ENCODE measurements around the gene ANO1. TPM values are rescaled to one million over a fixed set of nuclear protein-coding genes. Genes with fewer than 3 reads are reported as not detected.

Gene ANO1
- total RNA-seq, 1 experiment from 2014 or later, result 41.7 TPM

- H3K27ac ChIP-seq (ENCODE audit: low read depth, low read length), result no peak overlapping the region
- H4K20me1 ChIP-seq (ENCODE audit: insufficient read depth), result no peaks in the 10 kb centered on the region
- H3K27me3 ChIP-seq (ENCODE audit: insufficient read depth, low read length), result no peaks in the 10 kb centered on the region
- H3K4me1 ChIP-seq (ENCODE audit: control insufficient read depth in 1 of 2, insufficient read depth in 2 of 2, low read length in 2 of 2), result peaks cover 0 to 14% of the 10 kb centered on the region in 2 experiments; a peak in 1 of 4 replicates
- no peak overlapping the region for H3K4me2 ChIP-seq (ENCODE audit: low read length)
- H3K9me3 ChIP-seq (ENCODE audit: control insufficient read depth in 1 of 2, insufficient read depth in 1 of 2, low read depth in 1 of 2, low read length in 2 of 2), result no peaks in the 10 kb centered on the region; a peak in 1 of 4 replicates
- no TSS peak for BruUV-seq (replicated peaks)
- ATAC-seq, result no peak
- no peaks in the 10 kb centered on the region for H3K36me3 ChIP-seq (ENCODE audit: control insufficient read depth in 1 of 2, insufficient read depth in 2 of 2, low read length in 2 of 2)
- DNase-seq (ENCODE audit: low read depth, low spot score), result no peak
- intact Hi-C loops (cut with micrococcal nuclease), result no loop called here
- H3K9me2 ChIP-seq (ENCODE audit: insufficient read depth), result no peaks in the 10 kb centered on the region
- H2AFZ ChIP-seq (ENCODE audit: low read depth, low read length, poor library complexity, severe bottlenecking), result no peak overlapping the region
- H3K79me2 ChIP-seq (ENCODE audit: insufficient read depth, low read length), result no peaks in the 10 kb centered on the region
- ChIA-PET POLR2A (no interaction called here), CTCF (no interaction called here), RAD21 (ENCODE audit: low non-redundant PET in 1 of 2, low total read pairs in 2 of 2, uncharacterized antibody in 2 of 2, unreplicated experiment in 2 of 2) (no interaction called here)
- H3K4me3 ChIP-seq (replicated peaks in 1 of 2; ENCODE audit: low read depth in 1 of 2, low read length in 2 of 2), result no peak overlapping the region
- no peak overlapping the region for H3K9ac ChIP-seq (ENCODE audit: low read length)
- no peak for TF ChIP-seq YY1 (IDR thresholded peaks at IDR 0.05; ENCODE audit: extremely low read depth, insufficient replicate concordance, low read depth, low read length)
- TF ChIP-seq ELF1 (IDR thresholded peaks at IDR 0.05; ENCODE audit: borderline replicate concordance, low read depth), result no peak
- no peak for TF ChIP-seq TCF7L2 (IDR thresholded peaks at IDR 0.05; ENCODE audit: borderline replicate concordance, extremely low read depth, insufficient read depth, insufficient read length)
These were observed 47.7 kb upstream of the ANO1 start for GRCh38 chr11:70030412-70030811.

GRCh38 chr11:70031631-70032469, 46.3 kb upstream of the ANO1 start:
- H3K4me3 ChIP-seq (replicated peaks in 1 of 2; ENCODE audit: low read depth in 1 of 2, low read length in 2 of 2), result no peak overlapping the region
- H3K27ac ChIP-seq (ENCODE audit: low read depth, low read length), result no peak overlapping the region
- H3K9me2 ChIP-seq (ENCODE audit: insufficient read depth), result no peaks in the 10 kb centered on the region
- ChIA-PET RAD21 (ENCODE audit: low non-redundant PET in 1 of 2, low total read pairs in 2 of 2, uncharacterized antibody in 2 of 2, unreplicated experiment in 2 of 2) (no interaction called here), CTCF (no interaction called here), POLR2A (no interaction called here)
- no peaks in the 10 kb centered on the region for H3K79me2 ChIP-seq (ENCODE audit: insufficient read depth, low read length)
- intact Hi-C loops (cut with micrococcal nuclease), result no loop called here
- H3K9me3 ChIP-seq (ENCODE audit: control insufficient read depth in 1 of 2, insufficient read depth in 1 of 2, low read depth in 1 of 2, low read length in 2 of 2), result no peaks in the 10 kb centered on the region
- ATAC-seq (no peak), DNase-seq (ENCODE audit: low read depth, low spot score) (no peak)
- H3K4me2 ChIP-seq (ENCODE audit: low read length), result no peak overlapping the region
- H4K20me1 ChIP-seq (ENCODE audit: insufficient read depth), result no peaks in the 10 kb centered on the region
- no TSS peak for BruUV-seq (replicated peaks)
- no peak overlapping the region for H3K9ac ChIP-seq (ENCODE audit: low read length)
- no peaks in the 10 kb centered on the region for H3K36me3 ChIP-seq (ENCODE audit: control insufficient read depth in 1 of 2, insufficient read depth in 2 of 2, low read length in 2 of 2)
- TF ChIP-seq EZH2 (IDR thresholded peaks at IDR 0.05) (no peak), CBX3 (IDR thresholded peaks at IDR 0.05; ENCODE audit: low read depth) (no peak), EGR1 (IDR thresholded peaks at IDR 0.05; ENCODE audit: low read depth) (no peak), SP1 (IDR thresholded peaks at IDR 0.05; ENCODE audit: low read depth) (no peak), TCF7L2 (IDR thresholded peaks at IDR 0.05; ENCODE audit: borderline replicate concordance, extremely low read depth, insufficient read depth, insufficient read length) (no peak), ZFX (IDR thresholded peaks at IDR 0.05) (no peak), FOSL1 (IDR thresholded peaks at IDR 0.05; ENCODE audit: low read depth) (no peak), ELF1 (IDR thresholded peaks at IDR 0.05; ENCODE audit: borderline replicate concordance, low read depth) (no peak), ATF3 (IDR thresholded peaks at IDR 0.05) (no peak), ZNF274 (IDR thresholded peaks at IDR 0.05; ENCODE audit: low read depth, low read length) (no peak), JUND (IDR thresholded peaks at IDR 0.05) (no peak), SIN3A (IDR thresholded peaks at IDR 0.05; ENCODE audit: low read depth) (no peak), CEBPB (IDR thresholded peaks at IDR 0.05; ENCODE audit: low read depth) (no peak), RAD21 (IDR thresholded peaks at IDR 0.05; ENCODE audit: low read depth) (no peak), ZBTB33 (IDR thresholded peaks at IDR 0.05; ENCODE audit: extremely low read depth, insufficient replicate concordance, low read length) (no peak), SRF (IDR thresholded peaks at IDR 0.05; ENCODE audit: low read depth) (no peak)
- H3K27me3 ChIP-seq (ENCODE audit: insufficient read depth, low read length), result no peaks in the 10 kb centered on the region
- no peak overlapping the region for H2AFZ ChIP-seq (ENCODE audit: low read depth, low read length, poor library complexity, severe bottlenecking)
- peaks cover 0 to 14% of the 10 kb centered on the region in 2 experiments; a peak in 1 of 4 replicates for H3K4me1 ChIP-seq (ENCODE audit: control insufficient read depth in 1 of 2, insufficient read depth in 2 of 2, low read length in 2 of 2)

All from HCT116 (cell line).